ENCODE measurements around the gene PHACTR2.

DNA sequence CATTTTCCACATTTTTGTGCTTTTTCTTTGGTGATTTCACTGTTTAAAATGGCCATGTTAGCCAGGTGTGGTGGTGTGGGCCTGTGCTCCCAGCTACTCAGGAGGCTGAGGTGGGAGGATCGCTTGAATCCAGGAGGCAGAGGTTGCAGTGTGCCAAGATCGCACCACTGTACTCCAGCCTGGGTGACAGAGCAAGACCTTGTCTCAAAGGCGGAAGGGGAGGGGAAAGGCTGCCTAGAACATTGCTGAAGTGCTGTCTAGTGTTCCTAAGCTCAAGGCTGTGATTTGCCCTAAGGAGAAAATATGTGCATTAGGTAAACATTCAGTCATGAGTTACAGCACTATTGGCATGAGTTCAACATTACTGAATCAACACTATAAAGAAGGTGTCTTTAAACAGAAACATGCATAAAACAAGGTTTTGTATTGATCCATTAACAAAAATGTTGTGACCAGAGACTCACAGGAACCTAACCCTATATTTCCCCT, 200.6 kb downstream of the PHACTR2 start:
- TF ChIP-seq CTCF (IDR thresholded peaks at IDR 0.05): no peak
- TF ChIP-seq EP300 (IDR thresholded peaks at IDR 0.05): no peak
- no peak for TF ChIP-seq POLR2A (IDR thresholded peaks at IDR 0.05)
